DOHH2 (cell line): Measurements from ENCODE around the gene ANKRD60.

Experiments
- H3F3A ChIP-seq: fragments of 200-600 bp; sonication (generic), shearing (Covaris generic); 2 replicates; pipeline ENCODE4 v1.6.0; 2016; ENCODE audit warnings: antibody characterized with exemption, mild to moderate bottlenecking; ENCODE audit not compliant: control insufficient read depth, insufficient read depth
- H3K27ac ChIP-seq: fragments of 200-600 bp; sonication (generic); 2 replicates; pipeline ENCODE4 v1.5.1; 2014; ENCODE audit warnings: low read depth, mild to moderate bottlenecking, low read length, moderate library complexity
- H3K27me3 ChIP-seq: fragments of 200-600 bp; sonication (generic); 2 replicates; pipeline ENCODE4 v1.6.1; 2014; ENCODE audit warnings: mild to moderate bottlenecking, low read length, mixed read lengths; ENCODE audit not compliant: control insufficient read depth
- H3K36me3 ChIP-seq: fragments of 200-600 bp; sonication (generic); 2 replicates; pipeline ENCODE4 v1.6.1; 2014; ENCODE audit warnings: mild to moderate bottlenecking, low read length, moderate library complexity, mixed read lengths; ENCODE audit not compliant: control insufficient read depth
- H3K4me1 ChIP-seq: fragments of 200-600 bp; sonication (generic); 2 replicates; pipeline ENCODE4 v1.6.1; 2014; ENCODE audit warnings: mild to moderate bottlenecking, low read length, mixed read lengths; ENCODE audit not compliant: control insufficient read depth
- H3K4me2 ChIP-seq: fragments of 200-600 bp; sonication (generic); 2 replicates; pipeline ENCODE4 v1.6.0; 2014; ENCODE audit warnings: mild to moderate bottlenecking, low read length, moderate library complexity
- H3K4me3 ChIP-seq: fragments of 200-600 bp; sonication (generic); 2 replicates; pipeline ENCODE4 v1.5.1; 2014; ENCODE audit warnings: mild to moderate bottlenecking, low read length, mixed read lengths
- H3K79me2 ChIP-seq: fragments of 200-600 bp; sonication (generic); 2 replicates; pipeline ENCODE4 v1.6.1; 2014; ENCODE audit warnings: mild to moderate bottlenecking, low read length, mixed read lengths; ENCODE audit not compliant: control insufficient read depth
- H3K9me2 ChIP-seq: fragments of 200-600 bp; sonication (generic); replicated peaks from 2 replicates; pipeline ENCODE4 v1.6.1; 2014; ENCODE audit warnings: mild to moderate bottlenecking, low read length, mixed read lengths; ENCODE audit not compliant: control insufficient read depth
- H3K9me3 ChIP-seq: fragments of 200-600 bp; sonication (generic); 2 replicates; pipeline ENCODE4 v1.6.1; 2014; ENCODE audit warnings: antibody characterized with exemption, low read length, mixed read lengths; ENCODE audit not compliant: control insufficient read depth, insufficient read depth
- H4K20me1 ChIP-seq: fragments of 200-600 bp; sonication (generic); 2 replicates; pipeline ENCODE4 v1.6.0; 2014; ENCODE audit warnings: low read depth, mild to moderate bottlenecking, antibody characterized with exemption, low read length, moderate library complexity; ENCODE audit not compliant: control insufficient read depth, insufficient read depth
- CTCF ChIP-seq: fragments of 200-600 bp; sonication (generic); IDR thresholded peaks from one replicate; pipeline ENCODE4 v1.5.1; 2014; ENCODE audit warnings: antibody characterized with exemption, mild to moderate bottlenecking, low read depth, low read length; ENCODE audit not compliant: poor library complexity, severe bottlenecking
- EZH2phosphoT487 ChIP-seq: fragments of 200-600 bp; sonication (generic); IDR thresholded peaks from 2 replicates; pipeline ENCODE4 v1.6.1; 2017; ENCODE audit warnings: borderline replicate concordance, mild to moderate bottlenecking, antibody characterized with exemption, low read length, moderate library complexity, mixed read lengths

The ANKRD60 gene

GRCh38 chr20:58202044-58202443 is 26.4 kb downstream of the ANKRD60 start:
- H3K36me3 ChIP-seq, result no peaks in the 10 kb centered on the region
- no peaks in the 10 kb centered on the region for H4K20me1 ChIP-seq
- H3K27me3 ChIP-seq, result no peaks in the 10 kb centered on the region
- H3K4me3 ChIP-seq, result no peak overlapping the region
- no peaks in the 10 kb centered on the region for H3K79me2 ChIP-seq
- no peaks in the 10 kb centered on the region for H3K9me3 ChIP-seq
- H3K4me2 ChIP-seq, result no peak overlapping the region
- H3F3A ChIP-seq, result no peaks in the 10 kb centered on the region
- TF ChIP-seq CTCF (no peak), EZH2phosphoT487 (no peak)
- no peak overlapping the region for H3K27ac ChIP-seq
- no peaks in the 10 kb centered on the region for H3K4me1 ChIP-seq
- no peaks in the 10 kb centered on the region for H3K9me2 ChIP-seq

- no peak for TF ChIP-seq EZH2phosphoT487
- no peak for TF ChIP-seq CTCF
- no peaks in the 10 kb centered on the region for H3K36me3 ChIP-seq
- no peak overlapping the region for H3K27ac ChIP-seq
- H3K27me3 ChIP-seq, result no peaks in the 10 kb centered on the region
- no peaks in the 10 kb centered on the region for H3K9me2 ChIP-seq
- H3F3A ChIP-seq, result no peaks in the 10 kb centered on the region
- no peak overlapping the region for H3K4me3 ChIP-seq
- no peaks in the 10 kb centered on the region for H4K20me1 ChIP-seq
- no peaks in the 10 kb centered on the region for H3K79me2 ChIP-seq
- no peaks in the 10 kb centered on the region for H3K4me1 ChIP-seq
- no peak overlapping the region for H3K4me2 ChIP-seq
- no peaks in the 10 kb centered on the region for H3K9me3 ChIP-seq
These were observed 26.8 kb downstream of the ANKRD60 start for GRCh38 chr20:58201616-58202015.

- Histone ChIP-seq H3F3A (no peaks in the 10 kb centered on the region), H3K9me3 (no peaks in the 10 kb centered on the region), H3K9me2 (no peaks in the 10 kb centered on the region), H3K36me3 (no peaks in the 10 kb centered on the region), H3K4me1 (no peaks in the 10 kb centered on the region), H3K79me2 (no peaks in the 10 kb centered on the region), H3K4me2 (no peak overlapping the region), H3K27ac (no peak overlapping the region), H4K20me1 (no peaks in the 10 kb centered on the region), H3K27me3 (no peaks in the 10 kb centered on the region), H3K4me3 (no peak overlapping the region)
- TF ChIP-seq EZH2phosphoT487, result no peak
- no peak for TF ChIP-seq CTCF
These were observed 29.0 kb downstream of the ANKRD60 start for GRCh38 chr20:58199469-58199868.
